GM12878 (cell line): ENCODE results near the gene RAPGEF6. TPM values are rescaled to one million over a fixed set of nuclear protein-coding genes. Genes with fewer than 3 reads are reported as not detected.

ENCODE experiments used
- ATAC-seq: fragments of 200-7000 bp; cut with Tn5 transposase; 3 replicates; pipeline ENCODE4 v1.9.1; 2020; ENCODE audit warnings: mild to moderate bottlenecking, moderate library complexity
- BruUV-seq: library from RNA; stranded (reverse); fragments of 400-500 nt; replicated peaks from 2 replicates; lab custom pipeline; 2021; lab: Mats Ljungman, UMichigan
- CTCF ChIA-PET: fragments of 300-600 bp; sonication (Branson Sonifier 250); formaldehyde crosslinking; extraction: SDS; loops from one replicate; lab custom pipeline; 2021; ENCODE audit warnings: inconsistent platforms; lab: Yijun Ruan, JAX
- POLR2A ChIA-PET: fragments of 350-600 bp; formaldehyde crosslinking; extraction: SDS; loops from one replicate; lab custom pipeline; 2021; ENCODE audit warnings: inconsistent platforms; lab: Charles Lee
- RAD21 ChIA-PET: fragments of 300-600 bp; sonication (Branson Sonifier 250); formaldehyde crosslinking; loops from one replicate; lab custom pipeline; 2023; ENCODE audit warnings: antibody characterized with exemption; ENCODE audit not compliant: unreplicated experiment; lab: Charles Lee
- SMC1A ChIA-PET: fragments of 300-600 bp; sonication (Branson Sonifier 250); formaldehyde crosslinking; loops from one replicate; lab custom pipeline; 2023; ENCODE audit not compliant: unreplicated experiment, uncharacterized antibody; lab: Charles Lee
- DNase-seq: peaks from one replicate; pipeline ENCODE4 v3.0.0-alpha.2; 2011; ENCODE audit warnings: low read depth, low spot score
- FAIRE-seq: peaks from 3 replicates; lab custom pipeline; 2011; peaks lifted over from hg19 to GRCh38; lab: Jason Lieb, UNC
- H2AFZ ChIP-seq: 2 replicates; pipeline ENCODE4 v1.6.0; 2011; ENCODE audit warnings: low read depth, low read length, control low read depth; ENCODE audit not compliant: control insufficient read depth
- H3K27ac ChIP-seq: 2 replicates; pipeline ENCODE4 v1.5.1; 2011; ENCODE audit warnings: control low read depth; ENCODE audit not compliant: control insufficient read depth, insufficient read depth
- H3K27me3 ChIP-seq, 2 experiments: replicated peaks in 1 of 2; 2 replicates each; pipeline versions ENCODE4 v1.6.0 to v1.6.1; 2011; ENCODE audit warnings: low read length in 1 of 2; ENCODE audit not compliant: control insufficient read depth in 2 of 2, insufficient read depth in 2 of 2
- H3K36me3 ChIP-seq, 2 experiments: 2 replicates each; pipeline ENCODE4 v1.5.1; 2011; ENCODE audit warnings: low read length in 1 of 2; ENCODE audit not compliant: control insufficient read depth in 2 of 2, insufficient read depth in 2 of 2
- H3K4me1 ChIP-seq: 2 replicates; pipeline ENCODE4 v1.6.1; 2011; ENCODE audit warnings: mild to moderate bottlenecking, low read length, moderate library complexity, mixed read lengths; ENCODE audit not compliant: control insufficient read depth, insufficient read depth
- H3K4me2 ChIP-seq: 2 replicates; pipeline ENCODE4 v1.6.0; 2011; ENCODE audit warnings: control low read depth; ENCODE audit not compliant: control insufficient read depth, insufficient read depth
- H3K4me3 ChIP-seq: fragments of 200-600 bp; sonication (generic); 2 replicates; pipeline ENCODE4 v1.5.1; 2016
- H3K79me2 ChIP-seq: 2 replicates; pipeline ENCODE4 v1.6.0; 2011; ENCODE audit warnings: low read length; ENCODE audit not compliant: control insufficient read depth, insufficient read depth
- H3K9ac ChIP-seq: 2 replicates; pipeline ENCODE4 v1.8.0; 2011; ENCODE audit warnings: low read length, control low read depth, mixed read lengths; ENCODE audit not compliant: control insufficient read depth, insufficient read depth
- H3K9me3 ChIP-seq: replicated peaks from 3 replicates; pipeline ENCODE4 v1.5.1; 2011; ENCODE audit warnings: mild to moderate bottlenecking, low read length; ENCODE audit not compliant: control insufficient read depth, insufficient read depth
- H4K20me1 ChIP-seq: 2 replicates; pipeline ENCODE4 v1.6.0; 2011; ENCODE audit not compliant: control insufficient read depth, insufficient read depth
- CHD1 ChIP-seq: IDR thresholded peaks from 2 replicates; pipeline ENCODE4 v1.6.1; 2012; ENCODE audit warnings: low read depth, low read length, improper control_type of control experiment
- CREB1 ChIP-seq: IDR thresholded peaks from 2 replicates; pipeline ENCODE4 v1.6.1; 2012; ENCODE audit warnings: low read depth, mild to moderate bottlenecking, inconsistent platforms
- CREM ChIP-seq: IDR thresholded peaks from 2 replicates; pipeline ENCODE4 v1.6.1; 2014; ENCODE audit warnings: antibody characterized with exemption, low read depth
- FOS ChIP-seq: IDR thresholded peaks from 3 replicates; pipeline ENCODE4 v1.6.1; 2011; ENCODE audit warnings: borderline replicate concordance; ENCODE audit not compliant: insufficient read length; ENCODE audit errors: extremely low read depth
- LARP7 ChIP-seq: fragments of 450-650 bp; IDR thresholded peaks from 2 replicates; pipeline ENCODE4 v1.6.1; 2017; ENCODE audit warnings: mild to moderate bottlenecking
- PML ChIP-seq: IDR thresholded peaks from 2 replicates; pipeline ENCODE4 v1.6.1; 2012; ENCODE audit warnings: low read length, inconsistent platforms
- ZBED1 ChIP-seq: IDR thresholded peaks from 2 replicates; pipeline ENCODE4 v1.6.1; 2016; ENCODE audit warnings: borderline replicate concordance
- WGBS: methylation state at CpG from one replicate; pipeline ENCODE4 v1.1.6; 2016; ENCODE audit warnings: low lambda C conversion rate; ENCODE audit not compliant: insufficient replicate concordance, insufficient coverage; ENCODE audit errors: missing lambda C conversion rate; 5-methylcytosine and 5-hydroxymethylcytosine counted together
- in situ Hi-C: fragments of 300-500 bp; cut with MboI; formaldehyde crosslinking; loops from 9 replicates; pipeline ENCODE4 v1.14.3; 2018; ENCODE audit warnings: mixed read lengths
- intact Hi-C: fragments of 100-400 bp; cut with micrococcal nuclease; formaldehyde crosslinking; loops from one replicate; pipeline ENCODE4 v1.14.2; 2022; ENCODE audit not compliant: unreplicated experiment
- polyA plus RNA-seq, 11 experiments: library from polyadenylated mRNA; depleted of rRNA in 4 of 11; unstranded in 6 of 11; stranded (reverse) in 5 of 11; fragments of >200 nt; fragmentation: Nextera tagmentation in 4 of 11; fragmentation: Illumina TruSeq in 1 of 11; extraction: Ambion mirVana in 4 of 11; extraction: Trizol in 1 of 11; gene quantifications; 1 replicate in 1 of 11; 2 replicates in 10 of 11; pipeline versions ENCODE4 v1.2.1 to v1.2.3, GENCODE V29; 2011 to 2016; ENCODE audit warnings: inconsistent platforms in 2 of 11, missing spikeins in 2 of 11, low read depth in 1 of 11
- total RNA-seq, 4 experiments: library from RNA; depleted of rRNA in 3 of 4; stranded (reverse); fragments of >200 nt in 3 of 4; fragmentation: Illumina TruSeq in 1 of 4; extraction: Trizol in 1 of 4; gene quantifications; 2 replicates each; pipeline versions ENCODE4 v1.2.1 to v1.2.3, GENCODE V29; 2013 to 2021
- TF ChIP-seq, protein P1 (sequence below): IDR thresholded peaks from 2 replicates; pipeline ENCODE4 v1.6.1; 2012; ENCODE audit warnings: low read depth, low read length, improper control_type of control experiment
- TF ChIP-seq, protein P2 (sequence below): fragments of 450-650 bp; formaldehyde crosslinking; IDR thresholded peaks from 2 replicates; pipeline ENCODE4 v1.4.0; 2022; ENCODE audit warnings: mild to moderate bottlenecking, moderate library complexity
- TF ChIP-seq, protein P3 (sequence below): fragments of 450-650 bp; IDR thresholded peaks from 2 replicates; pipeline ENCODE4 v1.6.1; 2017; ENCODE audit warnings: mild to moderate bottlenecking, low read depth, inconsistent platforms; ENCODE audit not compliant: poor library complexity, severe bottlenecking

The RAPGEF6 gene
- total and polyA plus RNA-seq, 10 of the 15 experiments (the other 5 are each of a cell fraction or from before 2014, with no cell fraction given): 2.9 to 24.0 (median 14.2) TPM

DNA sequence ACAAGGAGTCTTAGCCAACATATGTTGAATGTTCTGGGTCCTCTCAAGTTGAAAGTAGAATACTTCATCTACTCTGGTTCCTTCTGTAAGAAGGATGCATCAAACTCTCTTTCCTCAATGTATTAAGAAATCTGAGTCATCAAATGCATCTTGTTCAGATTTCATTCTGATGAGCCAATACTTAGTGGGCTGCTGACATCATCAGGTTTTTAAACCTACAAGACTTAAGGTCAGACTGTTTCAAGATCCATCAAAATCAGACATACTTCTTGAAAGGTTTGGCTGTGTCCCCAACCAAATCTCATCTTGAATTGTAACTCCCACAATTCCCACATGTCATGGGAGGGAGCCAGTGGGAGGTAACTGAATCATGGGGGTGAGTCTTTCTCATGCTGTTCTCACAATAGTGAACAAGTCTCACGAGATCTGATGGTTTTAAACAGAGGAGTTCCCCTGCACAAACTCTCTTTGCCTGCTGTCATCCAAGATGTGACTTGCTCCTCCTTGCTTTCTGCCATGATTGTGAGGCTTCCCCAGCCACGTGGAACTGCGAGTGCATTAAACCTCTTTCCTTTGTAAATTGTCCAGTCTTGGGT lies 168.8 kb downstream of the RAPGEF6 start (continued):
- TF ChIP-seq, protein P1, sequence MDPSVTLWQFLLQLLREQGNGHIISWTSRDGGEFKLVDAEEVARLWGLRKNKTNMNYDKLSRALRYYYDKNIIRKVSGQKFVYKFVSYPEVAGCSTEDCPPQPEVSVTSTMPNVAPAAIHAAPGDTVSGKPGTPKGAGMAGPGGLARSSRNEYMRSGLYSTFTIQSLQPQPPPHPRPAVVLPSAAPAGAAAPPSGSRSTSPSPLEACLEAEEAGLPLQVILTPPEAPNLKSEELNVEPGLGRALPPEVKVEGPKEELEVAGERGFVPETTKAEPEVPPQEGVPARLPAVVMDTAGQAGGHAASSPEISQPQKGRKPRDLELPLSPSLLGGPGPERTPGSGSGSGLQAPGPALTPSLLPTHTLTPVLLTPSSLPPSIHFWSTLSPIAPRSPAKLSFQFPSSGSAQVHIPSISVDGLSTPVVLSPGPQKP: no peak
- TF ChIP-seq ZBED1: no peak

DNA sequence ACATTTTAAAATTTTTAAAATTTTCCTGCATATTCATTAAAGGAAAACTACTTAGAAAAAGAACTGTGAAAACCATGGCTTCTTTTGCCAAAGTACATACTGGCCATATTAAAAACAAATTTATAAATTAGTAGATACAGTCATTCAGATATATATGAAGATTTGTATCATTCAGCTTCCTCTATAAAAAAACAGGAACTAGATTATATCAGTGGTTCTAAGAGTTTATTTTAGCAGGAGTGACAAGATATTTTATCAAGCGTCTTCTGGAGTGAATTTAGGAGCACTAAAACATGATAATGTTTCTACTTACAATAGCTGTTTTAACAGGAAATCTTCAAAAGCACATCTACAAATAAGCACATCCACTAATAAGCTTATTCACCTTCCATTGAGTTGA lies 171.4 kb downstream of the RAPGEF6 start:
- in situ Hi-C loops: no loop called here
- TF ChIP-seq, protein P2, sequence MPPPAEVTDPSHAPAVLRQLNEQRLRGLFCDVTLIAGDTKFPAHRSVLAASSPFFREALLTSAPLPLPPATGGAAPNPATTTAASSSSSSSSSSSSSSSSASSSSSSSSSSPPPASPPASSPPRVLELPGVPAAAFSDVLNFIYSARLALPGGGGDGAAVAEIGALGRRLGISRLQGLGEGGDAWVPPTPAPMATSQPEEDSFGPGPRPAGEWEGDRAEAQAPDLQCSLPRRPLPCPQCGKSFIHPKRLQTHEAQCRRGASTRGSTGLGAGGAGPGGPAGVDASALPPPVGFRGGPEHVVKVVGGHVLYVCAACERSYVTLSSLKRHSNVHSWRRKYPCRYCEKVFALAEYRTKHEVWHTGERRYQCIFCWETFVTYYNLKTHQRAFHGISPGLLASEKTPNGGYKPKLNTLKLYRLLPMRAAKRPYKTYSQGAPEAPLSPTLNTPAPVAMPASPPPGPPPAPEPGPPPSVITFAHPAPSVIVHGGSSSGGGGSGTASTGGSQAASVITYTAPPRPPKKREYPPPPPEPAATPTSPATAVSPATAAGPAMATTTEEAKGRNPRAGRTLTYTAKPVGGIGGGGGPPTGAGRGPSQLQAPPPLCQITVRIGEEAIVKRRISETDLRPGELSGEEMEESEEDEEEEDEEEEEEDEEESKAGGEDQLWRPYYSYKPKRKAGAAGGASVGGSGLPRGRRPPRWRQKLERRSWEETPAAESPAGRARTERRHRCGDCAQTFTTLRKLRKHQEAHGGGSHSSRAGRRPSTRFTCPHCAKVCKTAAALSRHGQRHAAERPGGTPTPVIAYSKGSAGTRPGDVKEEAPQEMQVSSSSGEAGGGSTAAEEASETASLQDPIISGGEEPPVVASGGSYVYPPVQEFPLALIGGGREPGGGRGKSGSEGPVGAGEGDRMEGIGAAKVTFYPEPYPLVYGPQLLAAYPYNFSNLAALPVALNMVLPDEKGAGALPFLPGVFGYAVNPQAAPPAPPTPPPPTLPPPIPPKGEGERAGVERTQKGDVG (CRISPR knock-in tag): no peak
- TF ChIP-seq CHD1: no peak
- TF ChIP-seq CREB1: no peak
- TF ChIP-seq PML: no peak
- TF ChIP-seq LARP7: no peak
- TF ChIP-seq, protein P3, sequence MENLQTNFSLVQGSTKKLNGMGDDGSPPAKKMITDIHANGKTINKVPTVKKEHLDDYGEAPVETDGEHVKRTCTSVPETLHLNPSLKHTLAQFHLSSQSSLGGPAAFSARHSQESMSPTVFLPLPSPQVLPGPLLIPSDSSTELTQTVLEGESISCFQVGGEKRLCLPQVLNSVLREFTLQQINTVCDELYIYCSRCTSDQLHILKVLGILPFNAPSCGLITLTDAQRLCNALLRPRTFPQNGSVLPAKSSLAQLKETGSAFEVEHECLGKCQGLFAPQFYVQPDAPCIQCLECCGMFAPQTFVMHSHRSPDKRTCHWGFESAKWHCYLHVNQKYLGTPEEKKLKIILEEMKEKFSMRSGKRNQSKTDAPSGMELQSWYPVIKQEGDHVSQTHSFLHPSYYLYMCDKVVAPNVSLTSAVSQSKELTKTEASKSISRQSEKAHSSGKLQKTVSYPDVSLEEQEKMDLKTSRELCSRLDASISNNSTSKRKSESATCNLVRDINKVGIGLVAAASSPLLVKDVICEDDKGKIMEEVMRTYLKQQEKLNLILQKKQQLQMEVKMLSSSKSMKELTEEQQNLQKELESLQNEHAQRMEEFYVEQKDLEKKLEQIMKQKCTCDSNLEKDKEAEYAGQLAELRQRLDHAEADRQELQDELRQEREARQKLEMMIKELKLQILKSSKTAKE: no peak
- no peak for TF ChIP-seq CREM
- no peak for TF ChIP-seq FOS
- ChIA-PET POLR2A (no interaction called here), CTCF (no interaction called here), SMC1A (interaction anchor here (1.0 to 2.0 kb wide), 2 partner anchors 14 to 15 kb away, joined by 3 to 6 read pairs; no protein-coding TSS in a partner anchor), RAD21 (no interaction called here)
- no peak for FAIRE-seq
- Histone ChIP-seq H3K4me3 (no peak overlapping the region), H3K9ac (no peak overlapping the region), H3K27me3 (no peaks in the 10 kb centered on the region), H3K79me2 (no peaks in the 10 kb centered on the region), H2AFZ (no peak overlapping the region), H3K36me3 (peaks cover 0 to 12% of the 10 kb centered on the region in 2 experiments; a peak in 3 of 4 replicates), H3K27ac (no peak overlapping the region), H3K4me2 (no peak overlapping the region), H3K9me3 (no peaks in the 10 kb centered on the region), H4K20me1 (no peaks in the 10 kb centered on the region), H3K4me1 (no peaks in the 10 kb centered on the region)
- intact Hi-C loops: no loop called here
- no peak for DNase-seq
- no TSS peak for BruUV-seq
- WGBS: 41% methylated on average over 1 of the region's 1 CpG
- no peak for ATAC-seq
